HG03175 (cell line): Measurements from ENCODE around the gene MTFR1L.

Experiments
- ATAC-seq: cut with Tn5 transposase; IDR thresholded peaks from one replicate; pipeline ENCODE4 v1.9.1; 2021; ENCODE audit warnings: mild to moderate bottlenecking, moderate library complexity; ENCODE audit not compliant: unreplicated experiment

The MTFR1L gene

GRCh38 chr1:25806418-25806817 lies 13.3 kb upstream of the MTFR1L start:
- no peak for ATAC-seq

- ATAC-seq, result no peak
Observed at GRCh38 chr1:25807480-25808390, 12.0 kb upstream of the MTFR1L start.

DNA sequence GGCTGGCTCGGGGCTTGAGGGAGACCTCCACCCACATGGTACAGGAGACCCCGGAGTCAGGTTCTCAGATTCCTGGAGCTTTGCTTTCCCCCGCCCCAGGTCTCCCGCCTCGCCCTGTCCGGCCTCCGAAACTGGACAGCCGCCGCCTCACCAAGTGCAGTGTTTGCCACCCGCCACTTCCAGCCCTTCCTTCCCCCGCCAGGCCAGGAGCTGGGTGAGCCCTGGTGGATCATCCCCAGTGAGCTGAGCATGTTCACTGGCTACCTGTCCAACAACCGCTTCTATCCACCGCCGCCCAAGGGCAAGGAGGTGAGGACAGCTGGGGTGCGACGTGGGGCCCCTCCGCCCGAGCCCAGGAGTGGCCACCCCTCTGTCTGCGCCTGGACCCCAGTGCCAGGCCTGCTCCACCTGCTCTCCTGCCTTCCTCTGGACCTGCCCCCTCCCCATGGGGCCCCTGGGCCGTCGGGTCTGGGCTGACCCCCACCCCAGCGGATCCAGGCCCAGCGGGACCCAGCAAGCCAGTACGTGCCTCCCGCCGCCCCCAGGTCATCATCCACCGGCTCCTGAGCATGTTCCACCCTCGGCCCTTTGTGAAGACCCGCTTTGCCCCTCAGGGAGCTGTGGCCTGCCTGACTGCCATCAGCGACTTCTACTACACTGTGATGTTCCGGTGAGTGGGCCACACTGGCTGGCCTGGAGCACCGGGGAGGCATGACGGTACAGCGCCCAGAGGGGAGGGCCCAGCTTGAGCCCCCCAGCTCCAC lies 11.1 kb upstream of the MTFR1L start:
- no peak for ATAC-seq

DNA sequence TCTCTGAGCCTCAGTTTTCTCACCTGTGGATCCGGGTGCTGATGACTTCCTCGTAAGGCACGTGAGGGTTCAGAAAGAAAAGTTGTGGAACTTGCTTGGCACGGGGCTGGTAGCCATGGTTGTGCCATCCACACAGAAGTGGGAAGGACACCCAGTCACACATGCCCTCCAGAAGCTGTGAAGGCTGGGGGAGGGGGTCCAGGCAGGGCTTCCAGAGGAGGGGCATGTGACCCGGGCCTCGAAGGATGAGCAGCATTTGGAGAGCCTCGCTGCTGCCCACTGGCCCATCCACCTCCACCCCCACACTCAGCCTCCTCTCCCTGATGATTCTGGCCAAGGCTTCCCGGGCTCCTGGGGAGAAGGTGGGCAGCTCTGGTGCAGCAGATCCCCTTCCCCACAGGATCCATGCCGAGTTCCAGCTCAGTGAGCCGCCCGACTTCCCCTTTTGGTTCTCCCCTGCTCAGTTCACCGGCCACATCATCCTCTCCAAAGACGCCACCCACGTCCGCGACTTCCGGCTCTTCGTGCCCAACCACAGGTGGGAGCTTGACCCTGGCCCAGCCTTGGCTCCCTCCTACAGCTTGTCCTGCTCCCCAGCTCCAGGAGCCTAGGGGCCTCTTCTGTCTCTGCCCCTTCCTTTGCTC lies 10.3 kb upstream of the MTFR1L start:
- ATAC-seq, result no peak

GRCh38 chr1:25809929-25810328 lies 9.8 kb upstream of the MTFR1L start:
- no peak for ATAC-seq

GRCh38 chr1:25810341-25811299 lies 9.1 kb upstream of the MTFR1L start:
- peak; percentile 47 for ATAC-seq

GRCh38 chr1:25811384-25812082 lies 8.2 kb upstream of the MTFR1L start:
- ATAC-seq, result no peak

DNA sequence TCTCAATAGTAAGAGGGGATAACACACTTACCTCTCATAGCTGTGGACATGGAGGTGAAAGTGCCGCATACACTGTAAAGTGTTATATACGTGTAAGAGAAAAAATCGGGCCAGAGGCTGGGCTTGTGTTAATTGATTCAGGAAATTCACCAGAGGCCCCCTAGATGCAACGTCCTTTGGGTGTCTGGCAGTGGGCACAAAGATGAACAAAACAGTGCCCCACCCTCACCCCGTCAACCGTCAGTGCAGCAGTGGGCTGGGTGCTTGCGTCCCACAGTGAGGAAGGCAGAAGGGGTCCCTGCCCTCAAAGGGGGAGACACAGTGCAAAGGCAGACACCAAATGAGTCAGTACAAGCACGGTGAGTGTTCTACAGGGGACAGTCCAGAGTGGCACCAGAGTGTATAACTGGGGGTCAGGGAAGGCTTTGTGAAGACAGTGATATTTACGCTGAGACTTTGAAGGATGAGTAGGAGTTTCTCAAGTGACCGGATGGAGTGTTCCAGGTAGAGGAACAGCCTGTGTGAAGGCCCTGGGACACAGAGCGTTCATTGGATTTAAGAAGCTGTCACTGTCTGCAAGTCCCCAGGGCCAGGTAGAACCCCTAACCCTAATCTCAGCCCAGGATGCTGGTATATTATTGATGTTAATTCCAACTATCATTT lies 6.6 kb upstream of the MTFR1L start:
- no peak for ATAC-seq

DNA sequence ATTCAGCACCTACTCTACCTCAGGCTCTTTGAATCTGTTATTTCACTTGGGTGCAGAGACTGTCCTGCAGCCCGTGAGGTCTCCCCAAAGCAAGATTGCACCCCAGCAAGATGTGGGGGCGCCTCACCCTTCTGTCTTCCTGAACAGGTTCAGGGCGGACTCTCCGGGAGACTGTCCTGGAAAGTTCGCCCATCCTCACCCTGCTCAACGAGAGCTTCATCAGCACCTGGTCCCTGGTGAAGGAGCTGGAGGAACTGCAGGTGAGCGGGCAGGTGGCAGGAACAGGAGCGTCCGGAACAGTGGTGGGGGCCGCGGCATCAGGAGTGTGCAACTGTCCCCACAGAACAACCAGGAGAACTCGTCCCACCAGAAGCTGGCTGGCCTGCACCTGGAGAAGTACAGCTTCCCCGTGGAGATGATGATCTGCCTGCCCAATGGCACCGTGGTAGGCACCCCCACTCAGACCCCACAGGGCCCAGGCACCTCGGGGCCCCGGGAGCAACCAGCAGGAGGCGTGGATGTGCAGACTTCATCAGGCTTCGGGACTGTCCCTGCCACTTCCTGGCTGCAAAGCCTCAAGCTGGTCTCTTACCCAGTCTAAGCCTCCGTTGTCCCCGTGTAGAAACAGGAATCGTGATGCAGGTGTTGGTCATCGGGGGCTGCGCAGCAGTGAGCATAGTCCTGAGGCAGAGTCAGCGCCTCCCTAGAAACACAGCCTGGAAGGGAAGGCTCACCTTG lies 5.9 kb upstream of the MTFR1L start:
- no peak for ATAC-seq

DNA sequence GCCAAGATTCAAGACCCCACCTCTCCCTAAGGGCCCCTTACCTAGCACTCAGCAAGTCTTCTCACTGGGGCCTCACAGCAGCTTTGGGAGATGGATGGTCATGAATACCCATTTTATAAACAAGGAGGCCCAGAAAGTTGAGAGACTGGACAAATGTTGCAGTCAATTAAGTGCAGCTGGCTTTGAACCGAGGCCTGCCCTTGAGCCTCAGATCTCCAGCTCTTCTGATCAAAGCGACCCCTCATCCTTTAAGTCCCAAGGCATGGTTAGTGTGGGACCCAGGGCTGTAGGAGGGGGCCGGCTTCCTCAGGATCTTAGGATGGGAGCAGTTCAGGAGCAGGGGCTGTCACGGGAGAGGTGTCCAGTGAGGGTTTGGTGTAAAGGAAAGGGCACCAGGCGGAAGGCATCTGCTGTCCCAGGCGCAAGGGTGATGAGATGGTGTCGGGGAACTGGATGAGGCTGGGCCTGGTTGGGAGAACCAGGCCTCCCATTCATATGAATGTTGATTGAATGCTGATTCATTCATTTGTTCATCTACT lies 5.1 kb upstream of the MTFR1L start:
- ATAC-seq, result no peak

DNA sequence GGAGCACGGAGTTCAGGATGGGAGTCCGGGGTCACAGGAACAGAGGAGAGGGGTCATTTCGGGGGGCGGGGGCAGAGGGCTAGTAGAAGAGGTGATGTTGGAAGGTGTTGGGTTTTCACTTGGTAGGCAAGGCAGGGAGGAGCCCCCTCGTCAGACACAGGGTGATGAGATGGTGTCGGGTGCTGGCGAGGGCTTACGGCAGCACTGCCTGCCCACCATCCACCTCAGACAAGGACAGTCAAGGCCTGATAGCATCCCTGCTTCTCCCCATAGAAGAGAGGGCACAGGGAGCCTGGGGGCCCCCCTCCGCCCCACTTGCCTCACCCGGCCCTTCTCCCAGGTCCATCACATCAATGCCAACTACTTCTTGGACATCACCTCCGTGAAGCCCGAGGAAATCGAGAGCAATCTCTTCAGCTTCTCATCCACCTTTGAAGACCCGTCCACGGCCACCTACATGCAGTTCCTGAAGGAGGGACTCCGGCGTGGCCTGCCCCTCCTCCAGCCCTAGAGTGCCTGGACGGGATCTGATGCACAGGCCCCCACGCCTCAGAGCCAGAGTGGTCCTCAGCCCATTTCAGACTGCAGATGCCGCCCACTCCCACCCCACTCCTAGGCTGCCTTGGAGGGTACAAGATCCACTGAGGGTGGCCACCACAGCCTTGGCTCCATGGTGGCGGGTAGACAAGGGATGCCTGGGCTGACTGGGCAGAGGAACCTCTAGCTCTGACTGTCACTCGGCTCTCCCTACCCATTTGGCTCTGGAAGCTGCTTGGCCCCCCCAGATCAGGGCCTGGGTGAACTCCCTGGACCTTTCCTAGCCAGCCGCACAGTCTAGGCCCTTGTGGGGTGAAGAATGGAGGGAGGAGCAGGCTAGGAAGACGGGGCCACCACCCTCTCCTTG lies 4.3 kb upstream of the MTFR1L start:
- ATAC-seq, result no peak

DNA sequence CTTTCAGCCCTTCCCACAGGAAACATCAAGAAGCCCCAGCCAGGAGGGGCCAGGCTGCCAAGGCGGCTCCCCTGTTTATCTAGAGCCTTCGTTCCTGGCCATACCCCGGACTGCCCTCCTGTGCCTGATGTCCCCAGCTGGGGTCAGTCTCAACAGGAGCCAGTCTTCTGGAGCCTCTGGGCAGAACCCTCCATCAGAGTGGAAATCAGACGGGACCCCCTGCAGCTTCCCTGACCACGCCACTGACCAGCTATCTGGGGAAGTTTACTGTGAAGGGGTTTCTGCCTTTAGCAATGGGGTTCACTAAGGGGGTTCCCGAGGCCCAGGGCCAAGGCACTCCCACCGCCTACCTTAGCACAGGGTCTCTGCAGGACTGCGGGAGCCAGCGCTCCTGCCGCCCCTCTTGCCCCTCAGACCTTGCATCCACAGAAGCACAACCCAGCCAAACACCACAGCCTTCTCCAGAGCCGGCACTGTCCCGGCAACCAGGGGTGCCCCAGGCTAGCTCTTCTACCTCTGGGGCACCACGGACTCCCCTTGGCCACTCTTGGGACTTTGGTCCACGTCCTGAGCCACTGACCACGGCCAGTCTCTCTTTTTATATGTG lies 3.5 kb upstream of the MTFR1L start:
- ATAC-seq, result no peak

GRCh38 chr1:25817840-25818501 lies 1.8 kb upstream of the MTFR1L start:
- ATAC-seq, result no peak

DNA sequence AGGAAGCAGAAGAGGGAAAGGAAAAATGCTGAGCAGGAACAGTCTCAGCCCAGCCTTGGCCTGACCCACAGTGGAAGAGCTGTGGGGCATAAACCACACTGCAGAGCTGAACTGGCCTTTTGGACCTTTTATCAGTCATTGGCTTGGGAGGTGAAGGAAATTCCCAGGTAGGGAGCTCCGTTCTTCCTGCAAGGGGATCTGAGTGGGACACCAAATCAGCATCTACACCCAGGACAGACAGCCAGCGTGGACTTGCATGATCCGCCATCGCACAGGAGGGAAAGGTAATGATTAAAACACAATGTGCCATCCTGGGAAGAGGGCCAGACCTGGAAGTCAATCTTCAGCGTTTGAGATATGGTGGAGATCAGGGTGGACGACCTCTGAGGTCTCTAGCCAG lies 1.2 kb upstream of the MTFR1L start:
- no peak for ATAC-seq

- peak; percentile 47 for ATAC-seq
Observed at GRCh38 chr1:25820247-25821111, 725 bp downstream of the MTFR1L start.

GRCh38 chr1:25821112-25821476 lies 1.3 kb downstream of the MTFR1L start:
- no peak for ATAC-seq
